ENCODE data around the gene MYO5B. TPM values are rescaled to one million over a fixed set of nuclear protein-coding genes. Genes with fewer than 3 reads are reported as not detected.
"Not testable (repeated sequence)": the region's sequence is repeated elsewhere in the genome, so short reads cannot be mapped to it uniquely, and the experiment has no call there.

MYO5B gene
- total RNA-seq, 1 donor from 2014 or later = 0.20 TPM

DNA sequence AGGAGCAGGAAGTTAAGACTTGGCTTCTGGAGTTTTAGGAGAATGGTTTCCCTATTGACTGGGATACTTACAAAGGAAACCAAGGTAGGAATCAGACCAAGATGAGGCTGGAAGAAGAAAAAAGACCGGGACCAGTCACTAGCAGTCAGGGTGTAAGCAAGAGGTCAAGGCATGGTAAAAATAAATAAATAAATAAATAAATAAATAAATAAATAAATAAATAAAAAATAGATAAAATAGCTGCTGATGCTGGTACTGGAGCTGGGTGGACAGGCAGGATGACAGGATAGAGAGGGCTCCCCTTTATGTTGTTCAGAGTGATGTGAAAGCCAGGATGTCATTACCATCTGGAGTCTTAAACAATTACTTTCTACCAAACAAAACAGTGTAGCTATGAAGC, 89.9 kb downstream of the MYO5B start:
- no peak for DNase-seq (ENCODE audit: low read depth, low spot score)

GRCh38 chr18:50104421-50104820, 90.5 kb downstream of the MYO5B start:
- no peak for DNase-seq (ENCODE audit: low read depth, low spot score)

DNA sequence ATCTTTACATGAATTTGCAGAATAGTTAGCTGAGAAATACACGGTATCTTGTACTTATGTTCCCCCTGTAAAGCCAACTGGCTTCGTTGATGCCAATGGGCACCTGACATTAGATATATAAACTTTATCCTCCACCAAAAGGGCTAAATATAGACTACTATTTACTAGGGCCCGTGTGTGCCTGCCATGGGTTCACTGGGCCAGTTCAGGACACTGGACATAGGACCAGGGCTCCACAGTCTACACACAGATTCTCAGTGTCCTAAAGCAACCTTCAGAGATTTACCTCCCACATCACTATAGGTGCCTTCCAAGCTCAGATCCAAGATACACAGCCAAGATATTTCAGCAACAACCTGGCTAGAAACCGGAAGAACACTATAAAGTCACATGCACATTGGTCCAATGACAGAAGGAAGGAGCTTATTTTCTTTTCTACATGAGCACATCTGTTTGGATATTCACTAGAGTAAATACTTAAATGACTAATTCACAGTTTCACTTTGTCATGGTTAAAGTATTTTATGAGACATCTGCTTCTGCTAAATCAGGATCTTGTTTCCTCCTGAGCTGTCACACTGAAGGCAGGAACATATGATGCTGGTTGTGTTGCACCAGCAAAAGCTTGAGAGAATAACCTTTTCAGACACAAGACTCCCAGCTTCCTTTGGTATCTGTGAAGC, 95.1 kb downstream of the MYO5B start:
- DNase-seq (ENCODE audit: low read depth, low spot score) = no peak

- DNase-seq (ENCODE audit: low read depth, low spot score) = no peak
Measured at GRCh38 chr18:50097702-50098101, 97.2 kb downstream of the MYO5B start.

- DNase-seq (ENCODE audit: low read depth, low spot score) = no peak
Measured at GRCh38 chr18:50096766-50097435, 98.0 kb downstream of the MYO5B start.

GRCh38 chr18:50094786-50095185, 100.2 kb downstream of the MYO5B start:
- DNase-seq (ENCODE audit: low read depth, low spot score) = not testable (repeated sequence)

DNA sequence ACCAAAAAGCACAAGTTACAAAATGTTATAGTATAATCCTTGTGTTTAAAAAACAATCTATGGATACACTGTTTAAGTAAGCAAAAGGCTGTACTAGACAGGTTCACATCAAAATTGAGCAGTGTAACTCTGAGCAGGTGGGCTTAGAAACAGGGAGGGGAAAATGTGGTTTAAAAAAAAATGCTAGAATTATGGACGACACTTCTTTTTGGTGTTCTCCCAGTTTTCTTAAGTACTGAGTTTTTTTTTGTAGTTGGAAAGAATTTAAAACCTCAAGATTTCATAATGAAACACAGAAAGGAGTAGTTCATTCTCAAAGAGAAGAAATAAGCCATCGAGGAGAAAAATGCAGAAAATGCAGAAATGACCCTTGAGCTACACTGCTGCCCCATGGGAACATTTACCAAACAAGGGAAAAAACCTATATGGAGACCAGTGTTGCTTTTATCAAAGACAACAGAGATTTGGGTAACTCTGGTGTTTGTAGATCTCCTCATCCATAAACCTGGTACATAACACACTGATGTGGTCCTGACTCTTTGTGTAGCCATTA, 100.7 kb downstream of the MYO5B start:
- no peak for DNase-seq (ENCODE audit: low read depth, low spot score)

GRCh38 chr18:50093366-50094064, 101.4 kb downstream of the MYO5B start:
- no peak for DNase-seq (ENCODE audit: low read depth, low spot score)

- no peak for DNase-seq (ENCODE audit: low read depth, low spot score)
Measured at GRCh38 chr18:50092245-50092805, 102.6 kb downstream of the MYO5B start.

- DNase-seq (ENCODE audit: low read depth, low spot score) = no peak
Measured at GRCh38 chr18:50091509-50092244, 103.3 kb downstream of the MYO5B start.

- DNase-seq (ENCODE audit: low read depth, low spot score) = no peak
Measured at GRCh38 chr18:50090370-50091312, 104.3 kb downstream of the MYO5B start.

- DNase-seq (ENCODE audit: low read depth, low spot score) = no peak
Measured at GRCh38 chr18:50089702-50090101, 105.2 kb downstream of the MYO5B start.

DNA sequence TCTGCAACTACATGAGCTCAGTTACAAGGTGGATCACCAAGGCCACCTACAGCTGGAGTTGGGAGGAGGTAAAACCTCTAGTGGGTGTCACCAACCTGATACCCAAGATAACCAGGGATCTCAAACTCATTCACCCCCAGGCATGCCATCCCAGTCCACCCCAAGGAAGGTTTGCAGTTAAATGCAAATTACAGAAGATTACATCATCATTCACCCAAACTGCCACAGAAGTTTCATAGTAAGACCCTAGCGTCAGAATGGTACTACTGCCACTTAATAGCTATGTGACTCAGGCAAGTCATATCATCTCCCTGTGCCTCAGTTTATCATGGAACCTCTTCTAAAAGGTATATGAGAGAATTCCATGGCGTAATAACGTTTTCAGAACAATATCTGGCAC, 111.2 kb downstream of the MYO5B start:
- no peak for DNase-seq (ENCODE audit: low read depth, low spot score)

- DNase-seq (ENCODE audit: low read depth, low spot score) = no peak
Measured at GRCh38 chr18:50080932-50081560, 113.9 kb downstream of the MYO5B start.

GRCh38 chr18:50080316-50080715, 114.6 kb downstream of the MYO5B start:
- no peak for DNase-seq (ENCODE audit: low read depth, low spot score)

- no peak for DNase-seq (ENCODE audit: low read depth, low spot score)
Measured at GRCh38 chr18:50079571-50080295, 115.2 kb downstream of the MYO5B start.

- DNase-seq (ENCODE audit: low read depth, low spot score) = no peak
Measured at GRCh38 chr18:50076277-50076676, 118.7 kb downstream of the MYO5B start.

- DNase-seq (ENCODE audit: low read depth, low spot score) = no peak
Measured at GRCh38 chr18:50075772-50076171, 119.2 kb downstream of the MYO5B start.

DNA sequence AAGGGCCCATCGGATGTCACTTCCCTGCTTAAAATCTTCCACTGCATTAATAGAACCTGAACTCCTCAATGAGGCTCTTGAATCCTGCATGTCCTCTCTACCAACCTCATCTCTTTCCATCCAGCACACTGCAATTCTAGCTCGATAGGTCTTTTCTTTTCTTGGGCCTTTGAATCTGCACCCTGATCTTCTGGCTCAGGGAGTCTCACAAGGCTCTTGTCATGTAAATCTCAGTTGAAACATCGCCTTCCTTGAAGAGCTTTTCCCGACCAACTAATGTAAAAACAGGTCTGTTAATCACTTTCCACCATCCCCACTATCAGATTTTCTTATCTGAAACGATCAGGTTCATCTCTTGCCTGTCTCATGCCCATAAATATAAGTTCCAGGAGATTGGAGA, 120.5 kb downstream of the MYO5B start:
- DNase-seq (ENCODE audit: low read depth, low spot score) = no peak
